HL-60/S4 treated with retinoic acid at 250 ng/mL for 4 days and 3 days (cell line): Measurements from ENCODE around the gene CRHR1.

ENCODE experiments used
- in situ Hi-C: fragments of 300-500 bp; cut with MboI; formaldehyde crosslinking; loops from 2 replicates; pipeline ENCODE4 v1.7.0; 2022; ENCODE audit warnings: low sequenced_read_pairs

The CRHR1 gene

GRCh38 chr17:45841186-45841585 lies 57.1 kb downstream of the CRHR1 start:
- in situ Hi-C loops: no loop called here

- in situ Hi-C loops: no loop called here
These were observed 57.9 kb downstream of the CRHR1 start for GRCh38 chr17:45841883-45842525.

GRCh38 chr17:45843722-45844121 lies 59.6 kb downstream of the CRHR1 start:
- in situ Hi-C loops: no loop called here

GRCh38 chr17:45844695-45845375 lies 60.7 kb downstream of the CRHR1 start, which contains the start of gene SPPL2C:
Gene SPPL2C (plus strand): TSS chr17:45844881. CDS start chr17:45844907, 26 bp downstream.
- in situ Hi-C loops: no loop called here

- in situ Hi-C loops: no loop called here
These were observed 61.5 kb downstream of the CRHR1 start for GRCh38 chr17:45845376-45846185.

GRCh38 chr17:45846223-45846622 lies 62.1 kb downstream of the CRHR1 start:
- in situ Hi-C loops: no loop called here

- in situ Hi-C loops: no loop called here
These were observed 62.5 kb downstream of the CRHR1 start for GRCh38 chr17:45846646-45847045.

- in situ Hi-C loops: no loop called here
These were observed 63.0 kb downstream of the CRHR1 start for GRCh38 chr17:45847101-45847500.

GRCh38 chr17:45847747-45848146 lies 63.6 kb downstream of the CRHR1 start:
- in situ Hi-C loops: no loop called here

- in situ Hi-C loops: no loop called here
These were observed 64.3 kb downstream of the CRHR1 start for GRCh38 chr17:45848405-45848804.

- in situ Hi-C loops: no loop called here
These were observed 64.9 kb downstream of the CRHR1 start for GRCh38 chr17:45848868-45849535.

GRCh38 chr17:45849536-45849990 lies 65.4 kb downstream of the CRHR1 start:
- in situ Hi-C loops: no loop called here

- in situ Hi-C loops: no loop called here
These were observed 65.9 kb downstream of the CRHR1 start for GRCh38 chr17:45850011-45850410.

- in situ Hi-C loops: no loop called here
These were observed 66.3 kb downstream of the CRHR1 start for GRCh38 chr17:45850468-45850867.

- in situ Hi-C loops: no loop called here
These were observed 66.9 kb downstream of the CRHR1 start for GRCh38 chr17:45851022-45851421.

GRCh38 chr17:45851464-45851863 lies 67.3 kb downstream of the CRHR1 start:
- in situ Hi-C loops: no loop called here

- in situ Hi-C loops: no loop called here
These were observed 67.8 kb downstream of the CRHR1 start for GRCh38 chr17:45851873-45852272.

GRCh38 chr17:45852535-45853297 lies 68.6 kb downstream of the CRHR1 start:
- in situ Hi-C loops: no loop called here

GRCh38 chr17:45854209-45854608 lies 70.1 kb downstream of the CRHR1 start:
- in situ Hi-C loops: no loop called here

- in situ Hi-C loops: no loop called here
These were observed 71.7 kb downstream of the CRHR1 start for GRCh38 chr17:45855691-45856336.
